ENCODE measurements around the gene AP2A2. TPM values are rescaled to one million over a fixed set of nuclear protein-coding genes. Genes with fewer than 3 reads are reported as not detected.
"Not testable (repeated sequence)": the region's sequence is repeated elsewhere in the genome, so short reads cannot be mapped to it uniquely, and the experiment has no call there.

AP2A2 gene
- total RNA-seq, 2 donors from 2014 or later = 35.1 to 70.2 TPM

GRCh38 chr11:971092-971690, 45.5 kb downstream of the AP2A2 start:
- 75% methylated on average over 12 of the region's 12 CpGs for WGBS
- intact Hi-C loops (cut with DNase I) = no loop called here
- peaks cover 5% of the 10 kb centered on the region in 2 donors for H3K36me3 ChIP-seq
- H3K4me3 ChIP-seq = no peak overlapping the region
- no peaks in the 10 kb centered on the region for H3K4me1 ChIP-seq (replicated peaks)
- H3K27me3 ChIP-seq (replicated peaks; ENCODE audit: insufficient read depth) = no peaks in the 10 kb centered on the region
- H3K9me3 ChIP-seq = no peaks in the 10 kb centered on the region
- TF ChIP-seq, protein P1, sequence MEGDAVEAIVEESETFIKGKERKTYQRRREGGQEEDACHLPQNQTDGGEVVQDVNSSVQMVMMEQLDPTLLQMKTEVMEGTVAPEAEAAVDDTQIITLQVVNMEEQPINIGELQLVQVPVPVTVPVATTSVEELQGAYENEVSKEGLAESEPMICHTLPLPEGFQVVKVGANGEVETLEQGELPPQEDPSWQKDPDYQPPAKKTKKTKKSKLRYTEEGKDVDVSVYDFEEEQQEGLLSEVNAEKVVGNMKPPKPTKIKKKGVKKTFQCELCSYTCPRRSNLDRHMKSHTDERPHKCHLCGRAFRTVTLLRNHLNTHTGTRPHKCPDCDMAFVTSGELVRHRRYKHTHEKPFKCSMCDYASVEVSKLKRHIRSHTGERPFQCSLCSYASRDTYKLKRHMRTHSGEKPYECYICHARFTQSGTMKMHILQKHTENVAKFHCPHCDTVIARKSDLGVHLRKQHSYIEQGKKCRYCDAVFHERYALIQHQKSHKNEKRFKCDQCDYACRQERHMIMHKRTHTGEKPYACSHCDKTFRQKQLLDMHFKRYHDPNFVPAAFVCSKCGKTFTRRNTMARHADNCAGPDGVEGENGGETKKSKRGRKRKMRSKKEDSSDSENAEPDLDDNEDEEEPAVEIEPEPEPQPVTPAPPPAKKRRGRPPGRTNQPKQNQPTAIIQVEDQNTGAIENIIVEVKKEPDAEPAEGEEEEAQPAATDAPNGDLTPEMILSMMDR (IDR thresholded peaks at IDR 0.05) = no peak
- no peak for TF ChIP-seq POLR2AphosphoS5 (IDR thresholded peaks at IDR 0.05)
- TF ChIP-seq POLR2A (IDR thresholded peaks at IDR 0.05) = no peak
- no peak for DNase-seq (ENCODE audit: low spot score)
- no peak overlapping the region for H3K27ac ChIP-seq

DNA sequence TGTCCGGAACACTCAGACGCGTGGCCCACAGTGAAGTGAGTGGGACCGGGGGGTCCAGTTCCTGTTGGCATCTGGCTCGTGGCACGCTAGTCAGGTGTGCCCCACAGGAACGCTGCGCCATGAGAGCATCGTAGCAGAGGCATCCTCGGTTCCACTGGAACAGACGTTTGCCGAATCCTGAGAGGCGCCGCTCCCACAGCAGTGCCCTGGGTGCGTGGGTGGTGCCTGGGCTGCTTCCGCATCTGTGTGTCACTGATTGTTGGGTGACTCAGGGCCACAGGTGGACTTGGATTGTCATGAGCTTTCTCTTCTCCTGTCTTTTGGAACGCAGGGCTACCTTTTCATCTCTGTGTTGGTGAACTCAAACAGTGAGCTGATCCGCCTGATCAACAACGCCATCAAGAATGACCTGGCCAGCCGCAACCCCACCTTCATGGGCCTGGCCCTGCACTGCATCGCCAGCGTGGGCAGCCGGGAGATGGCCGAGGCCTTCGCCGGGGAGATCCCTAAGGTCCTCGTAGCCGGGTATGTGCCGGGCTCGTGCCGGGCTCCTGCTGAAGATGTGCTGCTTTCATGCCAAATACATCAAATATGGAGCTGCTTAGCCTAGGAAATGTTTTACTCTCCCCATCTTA, 46.2 kb downstream of the AP2A2 start:
- no peaks in the 10 kb centered on the region for H3K4me1 ChIP-seq (replicated peaks)
- no peak overlapping the region for H3K4me3 ChIP-seq
- no peak overlapping the region for H3K27ac ChIP-seq
- intact Hi-C loops (cut with DNase I) = no loop called here
- WGBS = 91% methylated on average over 31 of the region's 31 CpGs
- no peaks in the 10 kb centered on the region for H3K27me3 ChIP-seq (replicated peaks; ENCODE audit: insufficient read depth)
- DNase-seq (ENCODE audit: low spot score) = no peak
- no peaks in the 10 kb centered on the region for H3K9me3 ChIP-seq
- TF ChIP-seq, protein P1 (IDR thresholded peaks at IDR 0.05) = no peak
- TF ChIP-seq POLR2A (IDR thresholded peaks at IDR 0.05) (no peak), POLR2AphosphoS5 (IDR thresholded peaks at IDR 0.05) (no peak)
- H3K36me3 ChIP-seq = peaks cover 5% of the 10 kb centered on the region in 2 donors

GRCh38 chr11:972523-973211, 47.0 kb downstream of the AP2A2 start:
- intact Hi-C loops (cut with DNase I) = no loop called here
- Histone ChIP-seq H3K4me3 (no peak overlapping the region), H3K27ac (no peak overlapping the region), H3K36me3 (peaks cover 5% of the 10 kb centered on the region in 2 donors), H3K27me3 (replicated peaks; ENCODE audit: insufficient read depth) (no peaks in the 10 kb centered on the region), H3K4me1 (replicated peaks) (no peaks in the 10 kb centered on the region), H3K9me3 (no peaks in the 10 kb centered on the region)
- TF ChIP-seq, protein P1 (IDR thresholded peaks at IDR 0.05) = no peak
- TF ChIP-seq POLR2AphosphoS5 (IDR thresholded peaks at IDR 0.05) = no peak
- TF ChIP-seq POLR2A (IDR thresholded peaks at IDR 0.05) = no peak
- DNase-seq (ENCODE audit: low spot score) = no peak
- 93% methylated on average over 26 of the region's 26 CpGs for WGBS

GRCh38 chr11:973237-973636, 47.6 kb downstream of the AP2A2 start:
- peaks cover 5% of the 10 kb centered on the region in 2 donors for H3K36me3 ChIP-seq
- DNase-seq (ENCODE audit: low spot score) = no peak
- no peaks in the 10 kb centered on the region for H3K27me3 ChIP-seq (replicated peaks; ENCODE audit: insufficient read depth)
- H3K4me3 ChIP-seq = no peak overlapping the region
- TF ChIP-seq POLR2A (IDR thresholded peaks at IDR 0.05) = no peak
- TF ChIP-seq POLR2AphosphoS5 (IDR thresholded peaks at IDR 0.05) = no peak
- TF ChIP-seq, protein P1 (IDR thresholded peaks at IDR 0.05) = no peak
- intact Hi-C loops (cut with DNase I) = no loop called here
- WGBS = 93% methylated on average over 11 of the region's 11 CpGs
- H3K9me3 ChIP-seq = no peaks in the 10 kb centered on the region
- H3K27ac ChIP-seq = no peak overlapping the region
- H3K4me1 ChIP-seq (replicated peaks) = no peaks in the 10 kb centered on the region

DNA sequence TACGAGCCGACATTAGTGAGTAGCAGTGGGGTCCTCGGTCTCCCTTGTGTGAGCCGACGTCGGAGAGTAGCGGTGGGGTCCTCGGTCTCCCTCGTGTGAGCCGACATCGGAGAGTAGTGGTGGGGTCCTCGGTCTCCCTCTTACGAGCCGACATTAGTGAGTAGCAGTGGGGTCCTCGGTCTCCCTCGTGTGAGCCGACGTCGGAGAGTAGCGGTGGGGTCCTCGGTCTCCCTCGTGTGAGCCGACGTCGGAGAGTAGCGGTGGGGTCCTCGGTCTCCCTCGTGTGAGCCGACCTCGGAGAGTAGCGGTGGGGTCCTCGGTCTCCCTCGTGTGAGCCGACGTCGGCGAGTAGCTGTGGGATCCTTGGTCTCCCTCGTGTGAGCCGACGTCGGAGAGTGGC, 49.7 kb downstream of the AP2A2 start:
- not testable (repeated sequence) for H3K27ac ChIP-seq; H3K4me3 ChIP-seq; H3K4me1 ChIP-seq (replicated peaks); H3K27me3 ChIP-seq (replicated peaks; ENCODE audit: insufficient read depth); H3K36me3 ChIP-seq; H3K9me3 ChIP-seq; DNase-seq (ENCODE audit: low spot score)
- 88% methylated on average over 41 of the region's 41 CpGs for WGBS
- intact Hi-C loops (cut with DNase I) = loop anchor here (5.0 kb wide), 1 partner anchor 128 kb away; no protein-coding TSS in a partner anchor

Measured in prostate gland (tissue), 2 donors.